Astrocyte (in vitro differentiated cells and primary cell): ENCODE results near the gene SPATA1. TPM values are rescaled to one million over a fixed set of nuclear protein-coding genes. Genes with fewer than 3 reads are reported as not detected.

Experiments used
- DNase-seq: peaks from one replicate; pipeline ENCODE4 v3.0.0-alpha.2; 2010; ENCODE audit warnings: low read depth
- FAIRE-seq: peaks from 2 replicates; lab custom pipeline; 2011; peaks lifted over from hg19 to GRCh38; lab: Jason Lieb, UNC
- H2AFZ ChIP-seq: 2 replicates; pipeline ENCODE4 v1.6.0; 2012; ENCODE audit warnings: low read depth, low read length, inconsistent platforms
- H3K27ac ChIP-seq: 2 replicates; pipeline ENCODE4 v1.5.1; 2011; ENCODE audit warnings: low read depth, low read length, inconsistent platforms
- H3K27me3 ChIP-seq: 2 replicates; pipeline ENCODE4 v1.6.0; 2011; ENCODE audit warnings: low read length, inconsistent platforms; ENCODE audit not compliant: insufficient read depth
- H3K36me3 ChIP-seq: 2 replicates; pipeline ENCODE4 v1.5.1; 2011; ENCODE audit warnings: low read length, inconsistent platforms; ENCODE audit not compliant: insufficient read depth
- H3K4me1 ChIP-seq: 2 replicates; pipeline ENCODE4 v1.5.1; 2011; ENCODE audit warnings: low read length, inconsistent platforms; ENCODE audit not compliant: insufficient read depth
- H3K4me2 ChIP-seq: 2 replicates; pipeline ENCODE4 v1.6.0; 2012; ENCODE audit warnings: low read length, inconsistent platforms
- H3K4me3 ChIP-seq: 2 replicates; pipeline ENCODE4 v1.5.1; 2011; ENCODE audit warnings: low read depth, mild to moderate bottlenecking, low read length, inconsistent platforms; ENCODE audit not compliant: insufficient read depth
- H3K79me2 ChIP-seq: 2 replicates; pipeline ENCODE4 v1.6.0; 2012; ENCODE audit warnings: mild to moderate bottlenecking, low read length, inconsistent platforms; ENCODE audit not compliant: insufficient read depth
- H3K9ac ChIP-seq: 2 replicates; pipeline ENCODE4 v1.6.0; 2012; ENCODE audit warnings: mild to moderate bottlenecking, low read length, inconsistent platforms
- H3K9me3 ChIP-seq: 2 replicates; pipeline ENCODE4 v1.5.1; 2012; ENCODE audit warnings: low read depth, mild to moderate bottlenecking, low read length, inconsistent platforms; ENCODE audit not compliant: insufficient read depth
- H4K20me1 ChIP-seq: 2 replicates; pipeline ENCODE4 v1.6.0; 2012; ENCODE audit warnings: low read length, inconsistent platforms; ENCODE audit not compliant: insufficient read depth
- H3K27ac Mint-ChIP-seq: one replicate; pipeline ENCODE4 v1.8.0; 2021; ENCODE audit warnings: mild to moderate bottlenecking, mixed read lengths; ENCODE audit not compliant: unreplicated experiment
- H3K27me3 Mint-ChIP-seq: one replicate; pipeline ENCODE4 v1.8.0; 2021; ENCODE audit warnings: low read depth, mixed read lengths; ENCODE audit not compliant: unreplicated experiment
- H3K36me3 Mint-ChIP-seq: one replicate; pipeline ENCODE4 v1.8.0; 2021; ENCODE audit warnings: low read depth, mixed read lengths; ENCODE audit not compliant: unreplicated experiment
- H3K4me1 Mint-ChIP-seq: one replicate; pipeline ENCODE4 v1.8.0; 2021; ENCODE audit warnings: low read depth, mixed read lengths; ENCODE audit not compliant: unreplicated experiment
- H3K4me3 Mint-ChIP-seq: one replicate; pipeline ENCODE4 v1.8.0; 2021; ENCODE audit warnings: mild to moderate bottlenecking, moderate library complexity, mixed read lengths; ENCODE audit not compliant: unreplicated experiment
- H3K9me3 Mint-ChIP-seq: one replicate; pipeline ENCODE4 v1.8.0; 2021; ENCODE audit warnings: mild to moderate bottlenecking, mixed read lengths; ENCODE audit not compliant: unreplicated experiment
- CTCF ChIP-seq: IDR thresholded peaks from 2 replicates; pipeline ENCODE4 v1.5.1; 2011; ENCODE audit warnings: low read depth, mild to moderate bottlenecking, inconsistent platforms, low read length, moderate library complexity; ENCODE audit not compliant: insufficient read depth
- EZH2 ChIP-seq: IDR thresholded peaks from 2 replicates; pipeline ENCODE4 v1.6.1; 2012; ENCODE audit warnings: mild to moderate bottlenecking, low read length, inconsistent platforms; ENCODE audit not compliant: insufficient read depth
- total RNA-seq: library from RNA; stranded (reverse); gene quantifications from 2 replicates; pipeline ENCODE4 v1.2.1, GENCODE V29; 2021

The SPATA1 gene
- total RNA-seq, 1 donor from 2014 or later, result 1.4 TPM

DNA sequence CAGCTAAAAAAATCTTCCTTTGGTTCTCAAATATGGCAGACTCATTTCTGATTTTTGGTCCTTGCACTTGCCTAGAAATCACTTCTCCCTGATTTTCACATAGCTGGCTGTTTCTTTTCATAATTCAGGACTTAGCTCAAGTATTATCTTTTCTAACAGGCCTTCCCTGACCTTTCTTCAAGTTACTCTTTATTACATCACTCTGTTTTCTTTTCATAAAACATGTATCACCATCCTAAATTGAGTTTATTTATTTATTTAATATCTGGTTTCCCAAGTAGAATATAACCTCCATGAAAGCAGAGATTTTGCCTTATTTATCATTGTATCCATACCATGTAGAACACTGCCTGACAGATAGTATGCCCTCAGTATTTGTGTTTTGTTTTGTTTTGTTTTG lies 18.4 kb downstream of the SPATA1 start:
- FAIRE-seq (no peak), DNase-seq (no peak)
- Mint-ChIP-seq H3K27ac (no peak overlapping the region), H3K9me3 (no peaks in the 10 kb centered on the region), H3K4me1 (no peaks in the 10 kb centered on the region), H3K36me3 (peaks cover 2% of the 10 kb centered on the region), H3K4me3 (no peak overlapping the region), H3K27me3 (no peaks in the 10 kb centered on the region)
- Histone ChIP-seq H3K79me2 (no peaks in the 10 kb centered on the region), H3K9ac (no peak overlapping the region), H4K20me1 (no peaks in the 10 kb centered on the region), H2AFZ (no peak overlapping the region), H3K4me3 (no peak overlapping the region), H3K27me3 (no peaks in the 10 kb centered on the region), H3K4me2 (no peak overlapping the region), H3K4me1 (no peaks in the 10 kb centered on the region), H3K27ac (no peak overlapping the region), H3K9me3 (no peaks in the 10 kb centered on the region), H3K36me3 (no peaks in the 10 kb centered on the region)
- no peak for TF ChIP-seq EZH2
- no peak for TF ChIP-seq CTCF

DNA sequence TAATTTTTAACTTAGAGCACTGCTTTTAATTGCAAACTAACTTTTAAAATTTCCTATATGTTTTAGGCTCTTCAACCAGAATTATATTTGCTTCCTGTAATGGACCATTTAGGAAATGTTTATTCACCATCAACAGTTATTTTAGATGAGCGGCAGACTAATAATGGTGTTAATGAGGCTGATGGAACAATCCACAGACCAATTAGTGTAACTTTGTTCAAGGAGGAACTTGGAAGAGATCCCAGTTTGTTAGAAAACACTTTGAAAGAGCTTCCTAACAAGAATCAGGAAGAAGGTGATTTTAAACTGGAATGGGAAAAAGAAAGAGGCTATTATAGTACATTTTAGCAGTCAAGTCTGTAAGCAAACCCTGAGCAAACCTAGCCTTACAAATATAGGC lies 19.6 kb downstream of the SPATA1 start:
- Mint-ChIP-seq H3K4me3 (no peak overlapping the region), H3K27me3 (no peaks in the 10 kb centered on the region), H3K36me3 (peaks cover 2% of the 10 kb centered on the region), H3K4me1 (no peaks in the 10 kb centered on the region), H3K27ac (no peak overlapping the region), H3K9me3 (no peaks in the 10 kb centered on the region)
- no peak for TF ChIP-seq CTCF
- no peak for TF ChIP-seq EZH2
- no peaks in the 10 kb centered on the region for H4K20me1 ChIP-seq
- no peak overlapping the region for H2AFZ ChIP-seq
- H3K79me2 ChIP-seq, result no peaks in the 10 kb centered on the region
- DNase-seq (no peak), FAIRE-seq (no peak)
- no peaks in the 10 kb centered on the region for H3K4me1 ChIP-seq
- H3K9ac ChIP-seq, result no peak overlapping the region
- H3K27ac ChIP-seq, result no peak overlapping the region
- H3K9me3 ChIP-seq, result no peaks in the 10 kb centered on the region
- no peaks in the 10 kb centered on the region for H3K27me3 ChIP-seq
- H3K36me3 ChIP-seq, result no peaks in the 10 kb centered on the region
- H3K4me2 ChIP-seq, result no peak overlapping the region
- no peak overlapping the region for H3K4me3 ChIP-seq

DNA sequence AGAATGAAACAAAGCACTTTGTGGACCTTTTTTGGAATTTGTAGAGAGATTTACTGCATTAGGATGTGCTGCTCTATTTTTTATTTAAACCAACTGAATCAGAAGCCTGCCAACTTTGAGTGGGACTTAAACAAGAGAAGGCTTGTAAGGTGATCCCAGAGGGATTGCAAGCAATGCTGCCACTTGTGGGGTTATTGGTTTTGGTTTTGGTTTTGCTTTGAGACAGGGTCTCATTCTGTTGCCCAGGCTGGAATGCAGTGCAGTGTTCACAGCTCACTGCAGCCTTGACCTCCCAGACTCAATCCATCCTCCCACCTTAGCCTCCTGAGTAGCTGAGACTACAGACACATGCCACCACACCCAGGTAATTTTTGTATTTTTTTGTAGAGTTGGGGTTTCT lies 32.4 kb downstream of the SPATA1 start:
- no peaks in the 10 kb centered on the region for H3K9me3 ChIP-seq
- no peak for DNase-seq
- no peak for FAIRE-seq
- Mint-ChIP-seq H3K27me3 (no peaks in the 10 kb centered on the region), H3K36me3 (peaks cover 2% of the 10 kb centered on the region), H3K4me1 (peaks cover 4% of the 10 kb centered on the region), H3K4me3 (no peak overlapping the region), H3K27ac (no peak overlapping the region), H3K9me3 (no peaks in the 10 kb centered on the region)
- no peaks in the 10 kb centered on the region for H3K36me3 ChIP-seq
- H2AFZ ChIP-seq, result no peak overlapping the region
- no peak overlapping the region for H3K9ac ChIP-seq
- no peak overlapping the region for H3K4me3 ChIP-seq
- H3K79me2 ChIP-seq, result no peaks in the 10 kb centered on the region
- H3K4me2 ChIP-seq, result no peak overlapping the region
- TF ChIP-seq EZH2, result no peak
- no peaks in the 10 kb centered on the region for H3K27me3 ChIP-seq
- no peaks in the 10 kb centered on the region for H4K20me1 ChIP-seq
- no peaks in the 10 kb centered on the region for H3K4me1 ChIP-seq
- H3K27ac ChIP-seq, result no peak overlapping the region
